ENCODE measurements around the gene GMPR. TPM values are rescaled to one million over a fixed set of nuclear protein-coding genes. Genes with fewer than 3 reads are reported as not detected.

Gene GMPR
- total RNA-seq, 1 donor from 2014 or later = 17.6 TPM

- H3K27ac ChIP-seq = no peak overlapping the region
- H3K36me3 ChIP-seq = no peaks in the 10 kb centered on the region
- no peak for TF ChIP-seq CTCF (IDR thresholded peaks at IDR 0.05)
- H3K4me3 ChIP-seq = no peak overlapping the region
- no peaks in the 10 kb centered on the region for H3K9me3 ChIP-seq
- no peaks in the 10 kb centered on the region for H3K4me1 ChIP-seq
- H3K27me3 ChIP-seq = no peaks in the 10 kb centered on the region
- intact Hi-C loops (cut with DNase I) = no loop called here
- DNase-seq = no peak
- ATAC-seq = peak; percentile 21
Observed at GRCh38 chr6:16285467-16286150, 47.2 kb downstream of the GMPR start.

DNA sequence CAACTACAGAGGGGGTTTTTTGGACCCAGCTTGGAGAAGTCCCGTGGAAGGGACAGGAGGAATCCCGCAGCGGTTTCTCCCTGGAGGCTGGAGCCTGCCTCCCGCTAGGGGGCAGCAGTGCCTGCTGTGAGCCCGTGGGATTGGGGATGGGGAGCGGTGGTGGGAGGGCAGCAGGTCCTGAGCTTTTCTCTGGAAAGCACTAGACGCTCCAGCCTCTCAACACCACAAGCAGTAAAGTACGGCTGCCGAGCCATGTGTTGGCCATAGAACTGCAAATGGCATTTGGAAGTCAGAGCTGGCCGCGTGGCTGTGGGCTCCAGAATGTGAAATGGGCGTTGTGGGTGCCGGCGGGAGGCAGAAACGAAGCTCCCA lies 47.8 kb downstream of the GMPR start:
- peak; percentile 71 for ATAC-seq
- Histone ChIP-seq H3K9me3 (no peaks in the 10 kb centered on the region), H3K4me3 (no peak overlapping the region), H3K27ac (no peak overlapping the region), H3K27me3 (no peaks in the 10 kb centered on the region), H3K4me1 (no peaks in the 10 kb centered on the region), H3K36me3 (no peaks in the 10 kb centered on the region)
- intact Hi-C loops (cut with DNase I) = no loop called here
- DNase-seq = no peak
- peak; percentile 64 for TF ChIP-seq CTCF (IDR thresholded peaks at IDR 0.05)

DNA sequence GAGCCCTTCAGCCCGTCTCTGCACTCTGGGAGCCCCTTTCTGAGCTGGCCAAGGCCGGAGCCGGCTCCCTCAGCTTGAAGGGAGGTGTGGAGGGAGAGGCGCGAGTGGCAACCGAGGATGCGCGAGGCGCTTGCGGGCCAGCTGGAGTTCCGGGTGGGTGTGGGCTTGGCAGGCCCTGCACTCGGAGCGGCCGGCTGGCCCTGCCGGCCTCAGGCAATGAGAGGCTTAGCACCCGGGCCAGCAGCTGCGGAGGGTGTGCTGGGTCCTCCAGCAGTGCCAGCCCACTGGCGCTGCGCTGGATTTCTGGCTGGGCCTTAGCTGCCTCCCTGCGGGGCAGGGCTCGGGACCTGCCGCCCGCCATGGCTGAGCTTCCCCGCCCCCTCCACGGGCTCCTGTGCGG lies 49.8 kb downstream of the GMPR start:
- no peaks in the 10 kb centered on the region for H3K27me3 ChIP-seq
- DNase-seq (no peak), ATAC-seq (no peak)
- no peak overlapping the region for H3K27ac ChIP-seq
- no peaks in the 10 kb centered on the region for H3K36me3 ChIP-seq
- no peaks in the 10 kb centered on the region for H3K9me3 ChIP-seq
- no peak for TF ChIP-seq CTCF (IDR thresholded peaks at IDR 0.05)
- intact Hi-C loops (cut with DNase I) = no loop called here
- no peaks in the 10 kb centered on the region for H3K4me1 ChIP-seq
- H3K4me3 ChIP-seq = no peak overlapping the region

GRCh38 chr6:16291739-16292138 lies 53.4 kb downstream of the GMPR start:
- no peak overlapping the region for H3K4me3 ChIP-seq
- intact Hi-C loops (cut with DNase I) = no loop called here
- H3K9me3 ChIP-seq = no peaks in the 10 kb centered on the region
- no peak for ATAC-seq
- no peaks in the 10 kb centered on the region for H3K36me3 ChIP-seq
- DNase-seq = no peak
- no peaks in the 10 kb centered on the region for H3K4me1 ChIP-seq
- TF ChIP-seq CTCF (IDR thresholded peaks at IDR 0.05) = no peak
- H3K27me3 ChIP-seq = no peaks in the 10 kb centered on the region
- no peak overlapping the region for H3K27ac ChIP-seq

DNA sequence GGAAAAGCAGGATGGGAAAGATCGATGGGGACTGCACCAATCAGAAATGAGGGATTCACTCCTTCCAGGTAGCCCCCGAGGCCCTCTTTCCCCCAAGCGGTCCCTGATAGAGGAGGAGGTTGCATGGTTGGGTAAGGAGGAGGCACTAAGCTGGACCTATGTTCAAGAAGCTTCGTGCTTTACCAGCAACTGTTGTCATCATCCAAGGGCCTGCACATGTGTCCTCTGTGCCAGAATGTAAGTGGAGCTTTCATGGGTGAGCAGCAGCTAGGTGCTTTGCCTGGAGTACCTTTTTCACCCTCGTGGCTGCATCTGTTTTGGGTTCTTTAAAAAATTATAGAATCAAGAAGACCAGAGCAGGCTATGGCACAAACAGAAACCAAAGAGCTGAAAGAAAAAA lies 54.0 kb downstream of the GMPR start:
- TF ChIP-seq CTCF (IDR thresholded peaks at IDR 0.05) = no peak
- Histone ChIP-seq H3K4me3 (no peak overlapping the region), H3K27me3 (no peaks in the 10 kb centered on the region), H3K4me1 (no peaks in the 10 kb centered on the region), H3K9me3 (no peaks in the 10 kb centered on the region), H3K27ac (no peak overlapping the region), H3K36me3 (no peaks in the 10 kb centered on the region)
- no peak for DNase-seq
- ATAC-seq = no peak
- intact Hi-C loops (cut with DNase I) = no loop called here

- no peaks in the 10 kb centered on the region for H3K4me1 ChIP-seq
- no peaks in the 10 kb centered on the region for H3K36me3 ChIP-seq
- DNase-seq = no peak
- no peaks in the 10 kb centered on the region for H3K27me3 ChIP-seq
- H3K4me3 ChIP-seq = no peak overlapping the region
- intact Hi-C loops (cut with DNase I) = no loop called here
- no peaks in the 10 kb centered on the region for H3K9me3 ChIP-seq
- TF ChIP-seq CTCF (IDR thresholded peaks at IDR 0.05) = no peak
- ATAC-seq = no peak
- H3K27ac ChIP-seq = no peak overlapping the region
Observed at GRCh38 chr6:16292942-16293341, 54.6 kb downstream of the GMPR start.

Data from upper lobe of right lung (tissue), 1 donor.